Stimulated activated CD4-positive, alpha-beta T cell treated with anti-CD3 and anti-CD28 coated beads, Interleukin-1b, Interleukin-23, amount 100 ng/mL, for 1 hour (primary cell): ENCODE measurements around the gene INTS11.

ENCODE experiments used
- DNase-seq, 2 donors: peaks; one replicate each; pipeline ENCODE4 v3.0.0-alpha.2; 2020; ENCODE audit warnings: low read depth in 2 of 2

The INTS11 gene

DNA sequence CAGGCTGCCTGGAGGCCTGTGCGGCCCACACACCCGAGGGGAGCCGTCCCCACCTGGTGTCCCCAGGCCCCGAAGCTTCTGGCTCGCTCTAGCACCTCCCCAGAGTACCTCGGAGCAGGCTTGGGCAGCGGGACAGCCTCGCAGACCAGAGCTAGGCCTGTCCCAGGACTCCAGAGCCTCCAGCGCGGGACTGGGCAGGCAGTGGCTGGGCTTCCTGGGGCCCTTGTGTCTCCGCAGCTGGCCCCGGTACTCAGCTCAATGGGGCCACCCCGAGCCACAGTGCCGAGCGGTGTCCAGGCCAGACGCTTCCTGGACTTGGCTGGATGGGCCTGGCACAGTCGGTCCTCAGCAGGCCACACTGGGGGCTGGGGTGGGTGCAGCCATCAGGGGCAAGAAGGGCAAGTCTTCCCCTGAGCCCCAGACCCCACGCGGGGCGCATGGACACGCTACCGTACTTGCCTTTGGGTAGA lies 39.3 kb downstream of the INTS11 start:
- DNase-seq: no peak

GRCh38 chr1:1284221-1285101 lies 40.0 kb downstream of the INTS11 start:
- no peak for DNase-seq

DNA sequence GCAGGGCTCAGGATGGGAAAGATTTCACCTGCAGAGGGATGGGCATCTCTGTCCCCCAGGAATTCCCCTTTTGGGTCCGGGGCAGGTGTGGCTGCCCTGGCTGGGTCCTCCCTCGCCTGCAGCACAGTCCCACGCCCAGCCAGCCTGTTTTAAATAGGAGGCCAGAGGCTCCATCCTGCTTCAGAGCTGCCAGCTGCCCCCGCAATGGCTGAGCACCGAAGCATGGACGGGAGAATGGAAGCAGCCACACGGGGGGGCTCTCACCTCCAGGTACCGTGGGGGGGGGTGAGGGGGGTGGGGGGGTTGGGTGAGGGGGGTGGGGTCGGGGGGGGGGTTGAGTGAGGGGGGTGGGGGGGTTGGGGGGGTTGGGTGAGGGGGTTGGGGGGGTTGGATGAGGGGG lies 40.6 kb downstream of the INTS11 start:
- no peak for DNase-seq

GRCh38 chr1:1282998-1283397 lies 41.5 kb downstream of the INTS11 start:
- DNase-seq: no peak

- no peak for DNase-seq
Observed at GRCh38 chr1:1281533-1282321, 42.7 kb downstream of the INTS11 start.

DNA sequence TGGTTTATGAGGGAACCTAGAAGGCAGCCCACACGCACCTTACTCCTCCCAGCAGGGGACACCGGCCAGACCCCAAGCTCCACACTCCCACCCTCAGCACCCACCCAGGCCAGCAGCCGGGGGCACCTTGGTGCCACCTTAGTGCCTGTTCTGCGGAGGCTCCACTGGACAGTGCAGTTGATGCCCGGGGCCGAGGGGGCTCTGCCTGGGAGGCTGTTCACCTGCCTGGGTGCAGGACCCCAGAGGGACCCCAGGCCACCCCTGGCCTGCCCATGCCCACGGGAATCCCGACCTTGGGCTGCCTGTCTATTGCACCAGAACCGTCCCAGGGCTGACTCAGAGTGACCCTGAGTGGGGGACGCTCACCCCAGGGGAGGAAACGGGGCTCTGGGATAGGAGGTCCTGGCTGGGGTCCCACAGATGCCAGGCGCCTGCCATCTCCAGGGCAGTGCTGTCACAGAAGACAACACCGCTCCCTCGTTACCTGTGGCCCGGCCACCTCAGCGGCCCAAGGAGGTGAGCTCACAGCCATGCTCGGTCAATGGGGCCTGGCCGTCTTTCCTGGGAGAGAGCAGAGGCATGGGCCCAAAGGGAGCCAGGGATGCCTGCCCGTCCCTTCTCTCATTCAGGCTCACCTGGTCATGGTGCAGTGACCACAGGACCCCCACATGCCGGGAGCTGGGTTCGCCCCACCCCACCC lies 43.5 kb downstream of the INTS11 start:
- DNase-seq: no peak

DNA sequence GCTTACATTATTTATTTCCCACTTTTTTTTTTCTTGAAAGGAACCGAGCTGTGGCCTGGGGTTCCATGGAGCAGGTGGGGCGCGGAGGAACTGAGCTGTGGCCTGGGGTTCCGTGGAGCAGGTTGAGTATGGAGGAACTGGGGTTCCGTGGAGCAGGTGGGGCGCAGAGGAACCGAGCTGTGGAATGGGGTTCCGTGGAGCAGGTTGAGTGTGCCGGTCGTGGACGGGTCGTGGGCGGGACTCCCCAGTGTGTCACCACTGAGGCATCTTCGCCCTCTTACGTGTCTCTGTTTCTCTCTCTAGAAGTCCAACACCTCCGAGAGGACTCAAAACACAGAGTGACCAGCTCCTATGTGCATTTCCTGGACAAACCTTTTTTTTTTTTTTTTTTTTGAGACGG lies 45.4 kb downstream of the INTS11 start:
- no peak for DNase-seq

DNA sequence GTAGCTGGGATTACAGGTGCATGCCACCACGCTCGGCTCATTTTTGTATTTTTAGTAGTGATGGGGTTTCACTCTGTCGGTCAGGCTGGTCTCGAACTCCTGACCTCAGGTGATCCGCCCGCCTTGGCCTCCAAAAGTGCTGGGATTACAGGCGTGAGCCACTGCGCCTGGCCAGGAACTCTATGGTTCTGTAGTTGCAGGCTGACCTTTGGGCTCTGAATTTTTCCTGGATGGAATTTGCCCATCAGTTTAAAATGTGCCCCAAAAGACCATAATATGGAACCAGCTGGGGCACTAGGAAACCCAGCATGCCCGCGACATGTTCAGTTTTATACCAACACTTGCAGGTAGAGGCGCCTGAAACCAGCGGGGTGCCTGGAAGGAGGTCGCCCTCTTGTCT lies 45.8 kb downstream of the INTS11 start:
- DNase-seq: no peak

GRCh38 chr1:1275836-1276235 lies 48.6 kb downstream of the INTS11 start:
- DNase-seq: no peak

- no peak for DNase-seq
Observed at GRCh38 chr1:1274931-1275431, 49.5 kb downstream of the INTS11 start.

GRCh38 chr1:1274299-1274930 lies 50.0 kb downstream of the INTS11 start:
- DNase-seq: no peak

GRCh38 chr1:1273512-1274298 lies 50.8 kb downstream of the INTS11 start, which contains the start of gene UBE2J2:
UBE2J2 (minus strand) TSS chr1:1273854; CDS start chr1:1267992, 5,862 bp downstream.
- peak; percentile 86 for DNase-seq

GRCh38 chr1:1273209-1273511 lies 51.3 kb downstream of the INTS11 start:
- no peak for DNase-seq

DNA sequence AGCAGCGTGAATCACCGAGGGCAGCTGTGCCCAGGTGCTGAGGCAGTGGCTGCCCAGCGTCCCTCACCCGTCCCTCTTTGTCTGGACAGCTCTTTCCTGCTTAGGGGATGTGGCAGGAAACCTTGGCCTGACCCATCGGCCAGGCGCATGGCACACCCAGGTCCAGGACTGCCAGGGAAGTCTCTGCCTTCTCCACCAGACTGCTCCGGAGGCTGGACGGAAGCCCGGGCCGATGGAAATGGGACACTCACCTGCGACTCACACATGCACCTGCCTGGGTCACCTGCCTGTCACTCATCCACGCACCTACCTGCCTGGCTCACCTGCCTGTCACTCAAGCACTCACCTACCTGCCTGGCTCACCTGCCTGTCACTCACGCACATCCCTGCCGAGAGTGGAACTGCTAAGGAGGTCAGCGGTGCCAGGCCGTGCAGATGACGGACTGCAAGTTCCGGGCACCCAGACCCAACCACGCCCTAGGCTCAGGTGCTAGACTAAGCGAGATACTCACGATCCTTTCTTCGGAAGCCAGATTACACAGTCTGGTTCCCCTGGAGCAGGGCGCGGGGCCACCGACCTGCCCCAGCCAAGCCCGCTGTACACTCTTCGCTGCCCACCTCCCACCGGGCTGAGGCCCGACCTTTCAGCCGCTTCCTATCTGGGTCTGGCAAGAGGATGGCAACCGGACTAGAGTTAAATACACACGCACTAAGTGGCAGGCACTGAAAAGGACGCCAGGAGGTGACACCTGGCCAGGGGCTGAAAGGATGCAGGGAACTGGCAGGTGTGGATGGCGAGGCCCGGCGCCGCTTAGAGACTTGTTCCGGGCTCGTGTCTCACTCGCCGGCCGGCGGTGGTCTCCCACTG lies 51.9 kb downstream of the INTS11 start:
- no peak for DNase-seq

DNA sequence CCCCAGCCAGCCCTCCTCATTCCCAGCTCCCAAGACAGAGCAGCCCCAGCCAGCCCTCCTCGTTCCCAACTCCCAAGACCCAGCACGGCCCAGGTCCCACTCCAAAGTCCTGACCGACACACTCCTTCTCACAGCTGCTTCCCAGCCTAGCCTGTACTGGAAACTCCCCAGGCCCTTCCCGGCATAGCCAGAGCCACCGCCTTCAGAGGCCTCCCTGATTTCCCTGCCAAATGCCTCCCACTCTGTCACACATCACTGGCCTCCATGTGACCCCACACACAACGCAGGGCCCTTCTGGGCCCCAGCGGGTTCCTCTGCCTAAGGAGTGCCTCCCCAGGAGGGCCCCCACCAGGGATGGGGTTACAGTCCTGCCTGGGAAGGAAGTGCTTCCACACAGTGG lies 53.6 kb downstream of the INTS11 start:
- no peak for DNase-seq

DNA sequence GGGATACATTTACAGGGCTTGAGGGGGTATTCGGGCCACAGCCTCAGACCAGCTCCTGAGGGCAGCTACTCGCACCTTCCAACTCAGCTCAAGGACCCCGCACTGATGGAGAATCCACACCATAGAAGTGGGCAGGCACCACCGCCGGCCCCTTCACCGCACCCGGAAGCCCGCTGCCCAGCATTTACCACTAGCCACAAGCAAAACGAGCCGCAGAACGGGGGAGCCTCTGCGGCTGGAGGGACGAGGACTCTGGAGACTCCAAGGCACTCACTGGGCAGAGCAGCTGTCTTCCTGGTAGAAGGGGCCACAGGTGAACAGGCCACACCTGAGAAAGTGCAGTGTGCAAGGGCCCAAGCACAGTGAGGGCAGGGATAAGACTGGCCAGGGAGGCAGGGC lies 56.2 kb downstream of the INTS11 start:
- no peak for DNase-seq

- no peak for DNase-seq
Observed at GRCh38 chr1:1267488-1268283, 56.8 kb downstream of the INTS11 start.

GRCh38 chr1:1264868-1265272 lies 59.6 kb downstream of the INTS11 start:
- DNase-seq: no peak

- DNase-seq: no peak
Observed at GRCh38 chr1:1264026-1264425, 60.4 kb downstream of the INTS11 start.
